Stimulated activated memory B cell treated with anti-CD40 and anti-IgM and Interleukin-4, amounts not matched to agents 10 μg/mL and 1 μg/mL and 100 μg/mL, for 72 hours (primary cell): ENCODE data around the gene NKX6-1.

Experiments used
- ATAC-seq: fragments of 150-1000 bp; cut with Tn5 transposase; 2 replicates; pipeline ENCODE4 v1.10.0; 2021
- H3K27ac Mint-ChIP-seq: one replicate; pipeline ENCODE4 v1.8.0; 2022; ENCODE audit warnings: mild to moderate bottlenecking, mixed read lengths
- H3K27me3 Mint-ChIP-seq: one replicate; pipeline ENCODE4 v1.8.0; 2022; ENCODE audit warnings: mixed read lengths
- H3K36me3 Mint-ChIP-seq: one replicate; pipeline ENCODE4 v1.8.0; 2022; ENCODE audit warnings: mixed read lengths
- H3K4me1 Mint-ChIP-seq: one replicate; pipeline ENCODE4 v1.8.0; 2022; ENCODE audit warnings: mixed read lengths
- H3K4me3 Mint-ChIP-seq: one replicate; pipeline ENCODE4 v1.8.0; 2022; ENCODE audit warnings: mild to moderate bottlenecking, moderate library complexity, mixed read lengths
- H3K9me3 Mint-ChIP-seq: one replicate; pipeline ENCODE4 v1.8.0; 2022; ENCODE audit warnings: mixed read lengths

The NKX6-1 gene

DNA sequence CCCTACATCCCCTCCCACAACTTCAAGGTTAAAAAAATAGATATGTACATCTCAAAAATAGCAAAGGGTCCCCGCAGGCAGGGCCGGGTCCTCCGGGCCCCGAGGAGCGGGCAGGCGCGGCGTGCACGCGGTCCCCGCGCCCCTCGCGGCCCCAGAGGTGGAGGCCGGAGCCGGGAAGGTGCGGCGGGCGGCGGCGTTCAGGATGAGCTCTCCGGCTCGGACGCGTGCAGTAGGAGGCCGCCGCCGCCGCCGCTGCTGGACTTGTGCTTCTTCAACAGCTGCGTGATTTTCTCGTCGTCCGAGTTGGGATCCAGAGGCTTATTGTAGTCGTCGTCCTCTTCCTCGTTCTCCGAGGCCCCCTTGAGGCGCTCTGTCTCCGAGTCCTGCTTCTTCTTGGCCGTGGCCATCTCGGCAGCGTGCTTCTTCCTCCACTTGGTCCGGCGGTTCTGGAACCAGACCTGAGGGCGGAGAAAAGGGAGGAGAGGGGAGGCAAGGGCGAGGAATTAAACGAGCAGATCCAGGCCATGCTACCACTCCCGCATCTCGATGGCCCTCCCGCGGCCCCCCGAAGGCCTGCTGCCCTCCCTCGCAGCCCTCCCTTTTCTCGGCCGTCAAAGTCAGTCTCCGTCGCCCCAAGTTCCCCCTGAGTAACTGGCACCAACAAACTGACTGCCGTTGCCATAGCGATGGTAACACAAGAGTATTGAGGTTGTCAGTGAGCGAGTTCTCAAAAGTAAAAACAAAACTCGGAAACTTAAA, 5.8 kb downstream of the NKX6-1 start:
- Mint-ChIP-seq H3K27me3 (peaks cover 80% of the 10 kb centered on the region), H3K9me3 (no peaks in the 10 kb centered on the region), H3K36me3 (no peaks in the 10 kb centered on the region), H3K27ac (no peak overlapping the region), H3K4me1 (peaks cover 6% of the 10 kb centered on the region), H3K4me3 (peak overlapping the region; percentile 30)
- ATAC-seq = no peak

DNA sequence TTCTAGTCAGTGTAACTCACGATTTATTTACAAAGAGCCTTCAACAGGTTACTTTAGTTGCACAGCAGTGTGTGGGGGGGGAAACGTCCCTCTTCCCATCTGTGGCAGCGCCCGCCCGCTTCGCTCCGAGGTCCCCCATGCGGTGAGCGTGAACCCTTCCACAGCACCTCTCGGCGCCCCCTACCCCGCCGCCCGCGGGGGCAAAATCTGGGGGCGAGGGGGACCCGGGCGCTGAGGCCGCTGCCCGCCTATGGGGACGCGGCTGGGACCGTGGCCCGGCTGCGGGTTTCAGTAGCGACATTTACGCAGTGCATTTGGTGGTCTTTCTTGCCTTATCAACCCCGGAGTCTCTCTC, 6.4 kb downstream of the NKX6-1 start:
- Mint-ChIP-seq H3K4me3 (no peak overlapping the region), H3K27ac (no peak overlapping the region), H3K27me3 (peaks cover 76% of the 10 kb centered on the region), H3K4me1 (peaks cover 5% of the 10 kb centered on the region), H3K36me3 (no peaks in the 10 kb centered on the region), H3K9me3 (no peaks in the 10 kb centered on the region)
- ATAC-seq = no peak

GRCh38 chr4:84492290-84492689, 6.8 kb downstream of the NKX6-1 start:
- Mint-ChIP-seq H3K9me3 (no peaks in the 10 kb centered on the region), H3K36me3 (no peaks in the 10 kb centered on the region), H3K27me3 (peaks cover 72% of the 10 kb centered on the region), H3K4me1 (peaks cover 5% of the 10 kb centered on the region), H3K4me3 (no peak overlapping the region), H3K27ac (no peak overlapping the region)
- no peak for ATAC-seq

GRCh38 chr4:84491481-84491880, 7.6 kb downstream of the NKX6-1 start:
- peaks cover 68% of the 10 kb centered on the region for H3K27me3 Mint-ChIP-seq
- no peak for ATAC-seq

DNA sequence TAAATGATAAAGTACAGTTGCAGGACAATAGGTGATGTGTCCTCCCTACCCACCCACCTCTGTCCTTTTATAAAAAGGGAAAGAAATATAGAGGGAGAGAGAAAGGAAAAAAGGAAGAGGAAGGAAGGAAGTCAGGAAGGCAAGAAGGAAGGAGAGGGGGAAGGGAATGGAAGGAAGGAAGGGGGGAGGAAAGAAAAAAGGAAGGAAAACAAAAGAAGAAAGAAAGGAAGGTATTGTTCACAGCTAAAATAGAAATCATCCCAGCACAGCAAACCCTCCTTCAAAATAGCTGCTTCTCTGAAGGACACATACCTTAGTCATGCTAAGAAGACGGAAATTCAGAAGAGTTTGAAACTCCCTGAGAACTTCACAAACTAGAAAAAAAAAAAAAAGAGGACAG, 8.4 kb downstream of the NKX6-1 start:
- no peak for ATAC-seq
- Mint-ChIP-seq H3K36me3 (no peaks in the 10 kb centered on the region), H3K27ac (no peak overlapping the region), H3K27me3 (peaks cover 68% of the 10 kb centered on the region), H3K4me1 (peaks cover 5% of the 10 kb centered on the region), H3K9me3 (no peaks in the 10 kb centered on the region), H3K4me3 (no peak overlapping the region)

More at GRCh38 chr4:84491481-84491880, 7.6 kb downstream of the NKX6-1 start:
- Mint-ChIP-seq H3K36me3 (no peaks in the 10 kb centered on the region), H3K9me3 (no peaks in the 10 kb centered on the region), H3K27ac (no peak overlapping the region), H3K4me1 (peaks cover 5% of the 10 kb centered on the region), H3K4me3 (no peak overlapping the region)

DNA sequence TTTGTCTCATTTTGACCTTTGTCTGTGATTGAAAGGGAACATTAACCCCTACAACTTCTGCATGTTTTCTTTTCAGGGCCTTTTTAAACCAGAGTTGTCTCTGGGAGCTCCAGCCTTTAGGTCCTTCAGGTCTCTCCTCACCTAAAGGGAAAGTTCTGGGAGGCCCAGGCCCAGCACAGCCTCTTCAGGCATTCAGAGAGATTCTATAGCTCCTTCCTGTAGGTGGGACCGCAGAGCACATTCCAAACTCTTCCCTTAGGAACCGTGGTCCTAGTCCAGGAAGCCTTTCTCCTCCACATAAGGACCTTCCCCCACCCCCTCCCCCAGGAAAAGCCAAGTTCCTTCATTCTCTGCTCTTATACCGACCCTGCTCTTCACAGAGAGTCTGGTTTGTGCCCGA, 14.9 kb downstream of the NKX6-1 start:
- Mint-ChIP-seq H3K4me3 (no peak overlapping the region), H3K36me3 (no peaks in the 10 kb centered on the region), H3K9me3 (no peaks in the 10 kb centered on the region), H3K27ac (no peak overlapping the region), H3K27me3 (peaks cover 75% of the 10 kb centered on the region), H3K4me1 (no peaks in the 10 kb centered on the region)
- no peak for ATAC-seq

GRCh38 chr4:84483688-84484087, 15.4 kb downstream of the NKX6-1 start:
- Mint-ChIP-seq H3K27me3 (peaks cover 75% of the 10 kb centered on the region), H3K27ac (no peak overlapping the region), H3K36me3 (no peaks in the 10 kb centered on the region), H3K9me3 (no peaks in the 10 kb centered on the region), H3K4me3 (no peak overlapping the region), H3K4me1 (no peaks in the 10 kb centered on the region)
- no peak for ATAC-seq

DNA sequence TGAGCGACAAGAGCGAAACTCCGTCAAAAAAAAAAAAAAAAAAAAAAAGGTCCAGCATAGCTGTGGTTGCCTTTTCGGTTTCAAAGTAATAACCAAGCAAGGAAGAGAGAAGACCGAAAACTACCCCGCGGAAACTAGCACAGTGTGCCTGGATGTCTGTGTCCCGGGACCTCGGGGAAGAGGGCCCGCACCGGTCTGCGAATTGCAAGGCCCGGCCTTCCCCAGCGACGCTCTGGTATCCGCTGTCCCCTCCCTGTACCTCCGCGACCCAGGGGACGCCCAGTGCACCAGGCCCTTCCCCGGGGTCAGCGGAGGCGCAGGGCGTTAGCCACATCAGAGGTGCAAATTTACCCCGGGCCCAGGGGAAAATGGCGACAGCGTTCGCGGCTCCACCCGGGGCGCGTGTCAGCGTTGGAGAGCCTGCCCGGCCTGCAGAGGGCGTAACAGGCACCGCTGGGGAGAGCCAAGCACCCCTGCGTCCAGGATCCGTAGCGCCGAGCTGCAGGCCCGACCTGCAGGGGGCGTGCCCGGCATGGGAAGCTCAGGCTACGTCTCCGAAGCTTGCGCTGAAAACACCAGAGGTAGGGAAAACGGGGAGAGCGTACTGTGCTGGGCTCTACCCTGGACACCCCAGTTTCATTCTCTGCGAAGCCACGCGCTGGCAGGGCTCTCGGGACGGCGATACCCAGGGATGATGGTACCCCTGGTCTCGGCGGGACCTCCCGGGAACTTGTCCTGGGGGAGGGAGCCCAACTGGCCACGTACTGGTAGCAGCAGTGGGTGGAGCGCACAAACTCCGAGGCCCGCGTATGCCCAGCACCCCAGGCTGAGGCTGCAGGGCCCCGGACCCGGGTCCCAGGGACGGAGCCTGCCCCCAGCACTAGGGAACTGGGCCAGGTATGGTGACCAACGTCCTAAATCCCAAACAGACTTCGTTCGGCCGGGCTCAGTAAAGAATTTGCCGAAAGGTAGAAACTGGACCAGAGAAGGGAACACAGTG, 16.2 kb downstream of the NKX6-1 start:
- Mint-ChIP-seq H3K4me3 (no peak overlapping the region), H3K27me3 (peaks cover 75% of the 10 kb centered on the region), H3K9me3 (no peaks in the 10 kb centered on the region), H3K4me1 (no peaks in the 10 kb centered on the region), H3K36me3 (no peaks in the 10 kb centered on the region), H3K27ac (no peak overlapping the region)
- no peak for ATAC-seq

DNA sequence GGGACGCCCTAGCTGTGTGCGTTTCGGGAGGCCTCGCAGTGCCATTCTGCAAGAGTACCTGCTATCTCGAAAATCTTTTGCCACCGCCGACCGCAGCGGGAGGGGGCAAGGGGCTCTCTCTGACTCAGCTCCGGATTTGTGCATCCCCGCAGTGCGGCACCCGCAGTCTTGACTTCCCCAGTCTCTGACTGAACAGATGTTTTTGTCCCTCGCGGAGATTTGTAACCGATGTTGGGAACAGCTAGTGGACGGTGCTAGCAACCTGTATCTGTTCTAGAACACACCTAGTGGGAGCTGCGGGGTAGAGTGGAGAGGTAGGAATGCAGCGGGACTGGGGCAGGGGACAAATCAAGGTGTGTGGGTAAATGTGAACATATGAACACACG, 17.2 kb downstream of the NKX6-1 start:
- no peak for ATAC-seq
- no peak overlapping the region for H3K27ac Mint-ChIP-seq
- no peaks in the 10 kb centered on the region for H3K9me3 Mint-ChIP-seq
- no peaks in the 10 kb centered on the region for H3K36me3 Mint-ChIP-seq
- no peaks in the 10 kb centered on the region for H3K4me1 Mint-ChIP-seq
- peaks cover 75% of the 10 kb centered on the region for H3K27me3 Mint-ChIP-seq
- no peak overlapping the region for H3K4me3 Mint-ChIP-seq

- H3K27ac Mint-ChIP-seq = no peak overlapping the region
- H3K9me3 Mint-ChIP-seq = no peaks in the 10 kb centered on the region
- H3K4me3 Mint-ChIP-seq = no peak overlapping the region
These were observed 17.8 kb downstream of the NKX6-1 start for GRCh38 chr4:84481077-84481859.

GRCh38 chr4:84480082-84480481, 19.0 kb downstream of the NKX6-1 start:
- no peak for ATAC-seq
- Mint-ChIP-seq H3K4me1 (no peaks in the 10 kb centered on the region), H3K27ac (no peak overlapping the region), H3K27me3 (peaks cover 57% of the 10 kb centered on the region), H3K36me3 (no peaks in the 10 kb centered on the region), H3K4me3 (no peak overlapping the region), H3K9me3 (no peaks in the 10 kb centered on the region)

More at GRCh38 chr4:84481077-84481859, 17.8 kb downstream of the NKX6-1 start:
- H3K4me1 Mint-ChIP-seq = no peaks in the 10 kb centered on the region
- ATAC-seq = no peak
- no peaks in the 10 kb centered on the region for H3K36me3 Mint-ChIP-seq
- H3K27me3 Mint-ChIP-seq = peaks cover 69% of the 10 kb centered on the region

- Mint-ChIP-seq H3K36me3 (no peaks in the 10 kb centered on the region), H3K9me3 (no peaks in the 10 kb centered on the region), H3K4me3 (no peak overlapping the region), H3K4me1 (no peaks in the 10 kb centered on the region), H3K27me3 (peaks cover 53% of the 10 kb centered on the region), H3K27ac (no peak overlapping the region)
- ATAC-seq = no peak
These were observed 19.4 kb downstream of the NKX6-1 start for GRCh38 chr4:84479663-84480062.

- H3K9me3 Mint-ChIP-seq = no peaks in the 10 kb centered on the region
- peaks cover 35% of the 10 kb centered on the region for H3K27me3 Mint-ChIP-seq
- H3K4me3 Mint-ChIP-seq = no peak overlapping the region
- H3K4me1 Mint-ChIP-seq = no peaks in the 10 kb centered on the region
- no peak for ATAC-seq
- H3K36me3 Mint-ChIP-seq = no peaks in the 10 kb centered on the region
- no peak overlapping the region for H3K27ac Mint-ChIP-seq
These were observed 21.4 kb downstream of the NKX6-1 start for GRCh38 chr4:84477738-84478137.

DNA sequence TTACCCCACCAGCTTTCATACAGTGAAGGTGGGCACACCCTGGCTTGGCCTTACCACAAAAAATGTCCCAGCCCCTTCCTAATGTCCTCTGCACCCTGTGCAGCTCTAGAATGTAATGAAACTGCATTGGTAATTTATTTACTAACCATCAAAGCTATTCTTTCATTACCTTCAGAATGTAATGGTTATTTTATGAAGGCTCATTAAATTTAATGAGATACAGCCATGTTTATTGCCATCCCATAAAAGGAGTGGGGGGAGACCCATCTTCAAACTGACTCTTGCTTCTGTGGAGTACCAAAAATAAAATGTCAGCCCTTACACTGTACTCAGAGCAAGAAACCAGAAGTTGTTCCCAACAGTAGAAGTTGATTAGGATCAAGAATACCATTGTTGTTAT, 25.0 kb downstream of the NKX6-1 start:
- no peaks in the 10 kb centered on the region for H3K4me1 Mint-ChIP-seq
- ATAC-seq = no peak
- no peak overlapping the region for H3K27ac Mint-ChIP-seq
- H3K4me3 Mint-ChIP-seq = no peak overlapping the region
- no peaks in the 10 kb centered on the region for H3K36me3 Mint-ChIP-seq
- no peaks in the 10 kb centered on the region for H3K27me3 Mint-ChIP-seq
- H3K9me3 Mint-ChIP-seq = no peaks in the 10 kb centered on the region

DNA sequence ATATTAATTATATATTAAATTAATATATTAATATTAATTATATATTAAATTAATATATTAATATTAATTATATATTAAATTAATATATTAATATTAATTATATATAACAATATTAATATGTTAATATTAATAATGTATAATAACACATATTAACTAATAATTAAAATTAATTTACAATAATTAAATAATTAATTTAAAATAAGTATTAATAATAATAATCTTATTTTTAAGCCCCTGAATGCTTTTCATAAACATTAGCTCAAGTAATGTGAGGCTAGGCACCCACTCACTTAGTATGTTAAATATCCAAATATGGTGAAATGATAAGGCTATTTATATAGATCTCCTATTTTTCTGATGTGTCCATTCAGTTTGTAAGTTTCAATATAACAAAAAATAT, 26.9 kb downstream of the NKX6-1 start:
- H3K36me3 Mint-ChIP-seq = no peaks in the 10 kb centered on the region
- no peak overlapping the region for H3K4me3 Mint-ChIP-seq
- no peak overlapping the region for H3K27ac Mint-ChIP-seq

More for the DNA sequence above, 26.9 kb downstream of the NKX6-1 start:
- H3K9me3 Mint-ChIP-seq = no peaks in the 10 kb centered on the region
- no peaks in the 10 kb centered on the region for H3K27me3 Mint-ChIP-seq
- no peaks in the 10 kb centered on the region for H3K4me1 Mint-ChIP-seq
- ATAC-seq = no peak
